Measurements from ENCODE around the gene TUBB4A.
"Not testable (repeated sequence)": the region's sequence is repeated elsewhere in the genome, so short reads cannot be mapped to it uniquely, and the experiment has no call there.

The TUBB4A gene

GRCh38 chr19:6501740-6502648 lies at the start of gene TUBB4A:
Gene TUBB4A, minus strand, starts transcription at chr19:6502309. Its CDS starts 97 bp downstream, at chr19:6502212.
- DNase-seq: no peak

GRCh38 chr19:6551091-6551490 lies 49.0 kb upstream of the TUBB4A start:
- DNase-seq: no peak

- not testable (repeated sequence) for DNase-seq
Observed at GRCh38 chr19:6550679-6551078, 48.6 kb upstream of the TUBB4A start.

- DNase-seq: no peak
Observed at GRCh38 chr19:6543866-6544347, 41.8 kb upstream of the TUBB4A start.

- DNase-seq: no peak
Observed at GRCh38 chr19:6540918-6541689, 39.0 kb upstream of the TUBB4A start.

GRCh38 chr19:6539514-6539913 lies 37.4 kb upstream of the TUBB4A start:
- no peak for DNase-seq

GRCh38 chr19:6535558-6536137 lies 33.5 kb upstream of the TUBB4A start:
- DNase-seq: no peak

- no peak for DNase-seq
Observed at GRCh38 chr19:6534451-6535093, 32.5 kb upstream of the TUBB4A start.

GRCh38 chr19:6533746-6534418 lies 31.8 kb upstream of the TUBB4A start:
- DNase-seq: no peak

GRCh38 chr19:6533000-6533328 lies 30.9 kb upstream of the TUBB4A start:
- DNase-seq: no peak

GRCh38 chr19:6532244-6532999 lies 30.3 kb upstream of the TUBB4A start:
- DNase-seq: no peak

GRCh38 chr19:6531956-6532243 lies 29.8 kb upstream of the TUBB4A start:
- no peak for DNase-seq

- DNase-seq: no peak
Observed at GRCh38 chr19:6531163-6531955, 29.2 kb upstream of the TUBB4A start.

GRCh38 chr19:6530386-6531162 lies 28.5 kb upstream of the TUBB4A start, which contains the start of gene TNFSF9:
Gene TNFSF9, plus strand, starts transcription at chr19:6531026. Its CDS starts 11 bp downstream, at chr19:6531037.
- DNase-seq: peak; percentile 16 to 20

GRCh38 chr19:6529937-6530385 lies 27.9 kb upstream of the TUBB4A start:
- no peak for DNase-seq

- DNase-seq: no peak
Observed at GRCh38 chr19:6529351-6529750, 27.2 kb upstream of the TUBB4A start.

GRCh38 chr19:6528544-6529121 lies 26.5 kb upstream of the TUBB4A start:
- no peak for DNase-seq

- no peak for DNase-seq
Observed at GRCh38 chr19:6527893-6528543, 25.9 kb upstream of the TUBB4A start.

- DNase-seq: no peak
Observed at GRCh38 chr19:6524311-6524710, 22.2 kb upstream of the TUBB4A start.

Measured in NCI-H187 (cell line).